Ishikawa (cell line): Measurements from ENCODE around the gene FCHSD2.

ENCODE experiments used
- TAF1 ChIP-seq: IDR thresholded peaks from 2 replicates; pipeline ENCODE4 v1.6.1; 2012; ENCODE audit warnings: low read depth, mild to moderate bottlenecking
- YY1 ChIP-seq: IDR thresholded peaks from 2 replicates; pipeline ENCODE4 v1.6.1; 2012; ENCODE audit warnings: low read depth
- TF ChIP-seq, protein P1 (sequence below): IDR thresholded peaks from 2 replicates; pipeline ENCODE4 v1.6.1; 2012

DNA sequence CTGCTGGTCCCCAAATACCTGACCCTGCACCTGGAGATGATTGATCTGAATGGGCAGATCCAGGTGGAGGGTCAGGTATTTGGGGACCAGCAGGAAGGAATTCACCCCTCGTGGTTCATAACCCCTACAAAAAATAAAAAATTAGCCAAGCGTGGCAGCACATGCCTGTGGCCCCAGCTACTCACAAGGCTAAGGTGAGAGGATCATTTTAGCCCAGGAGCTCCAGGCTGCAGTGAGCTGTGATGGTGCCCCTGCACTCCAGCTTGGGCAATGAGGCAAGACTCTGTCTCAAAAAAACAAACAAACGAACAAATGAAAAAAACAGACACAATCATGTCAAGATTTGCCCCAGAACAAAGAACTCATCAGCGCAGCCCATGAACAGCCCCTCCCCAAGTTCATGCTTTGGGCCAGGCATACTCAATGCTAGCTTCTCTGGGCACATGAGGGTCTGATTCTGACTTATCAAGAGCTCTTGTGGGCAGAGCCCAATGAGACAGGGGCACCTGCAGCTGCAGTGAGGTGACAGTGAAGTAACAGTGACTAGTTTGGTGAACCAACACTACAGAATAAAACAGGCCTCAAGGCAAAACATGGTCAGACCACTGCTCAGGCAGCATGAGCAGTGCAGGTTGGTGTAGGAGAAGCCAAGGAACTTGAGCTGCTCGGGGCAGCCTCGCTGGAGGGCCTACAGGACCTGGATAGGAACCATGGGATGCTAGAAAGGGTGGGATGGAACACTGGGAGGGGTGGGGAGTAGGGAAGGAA is 10.2 kb upstream of the FCHSD2 start:
- no peak for TF ChIP-seq TAF1
- no peak for TF ChIP-seq YY1
- TF ChIP-seq, protein P1, sequence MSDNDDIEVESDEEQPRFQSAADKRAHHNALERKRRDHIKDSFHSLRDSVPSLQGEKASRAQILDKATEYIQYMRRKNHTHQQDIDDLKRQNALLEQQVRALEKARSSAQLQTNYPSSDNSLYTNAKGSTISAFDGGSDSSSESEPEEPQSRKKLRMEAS, result no peak
